Measurements from ENCODE around the gene NSUN6. TPM values are rescaled to one million over a fixed set of nuclear protein-coding genes. Genes with fewer than 3 reads are reported as not detected.

NSUN6 gene
- total RNA-seq, 6 experiments from 2014 or later: 3.7 to 6.0 (median 5.3) TPM

GRCh38 chr10:18687195-18687594, 35.8 kb upstream of the NSUN6 start:
- H3K4me1 Mint-ChIP-seq (ENCODE audit: low read depth): peaks cover 32% of the 10 kb centered on the region
- no peaks in the 10 kb centered on the region for H3K9me3 Mint-ChIP-seq
- no peak for DNase-seq
- H3K27me3 Mint-ChIP-seq (ENCODE audit: insufficient read depth): peaks cover 2% of the 10 kb centered on the region; the same call in 1 of the 2 replicates
- H3K27ac Mint-ChIP-seq: no peak overlapping the region
- H3K36me3 Mint-ChIP-seq (ENCODE audit: low read depth): peaks cover 12% of the 10 kb centered on the region
- no peak overlapping the region for H3K4me3 Mint-ChIP-seq
- TF ChIP-seq, protein P1, sequence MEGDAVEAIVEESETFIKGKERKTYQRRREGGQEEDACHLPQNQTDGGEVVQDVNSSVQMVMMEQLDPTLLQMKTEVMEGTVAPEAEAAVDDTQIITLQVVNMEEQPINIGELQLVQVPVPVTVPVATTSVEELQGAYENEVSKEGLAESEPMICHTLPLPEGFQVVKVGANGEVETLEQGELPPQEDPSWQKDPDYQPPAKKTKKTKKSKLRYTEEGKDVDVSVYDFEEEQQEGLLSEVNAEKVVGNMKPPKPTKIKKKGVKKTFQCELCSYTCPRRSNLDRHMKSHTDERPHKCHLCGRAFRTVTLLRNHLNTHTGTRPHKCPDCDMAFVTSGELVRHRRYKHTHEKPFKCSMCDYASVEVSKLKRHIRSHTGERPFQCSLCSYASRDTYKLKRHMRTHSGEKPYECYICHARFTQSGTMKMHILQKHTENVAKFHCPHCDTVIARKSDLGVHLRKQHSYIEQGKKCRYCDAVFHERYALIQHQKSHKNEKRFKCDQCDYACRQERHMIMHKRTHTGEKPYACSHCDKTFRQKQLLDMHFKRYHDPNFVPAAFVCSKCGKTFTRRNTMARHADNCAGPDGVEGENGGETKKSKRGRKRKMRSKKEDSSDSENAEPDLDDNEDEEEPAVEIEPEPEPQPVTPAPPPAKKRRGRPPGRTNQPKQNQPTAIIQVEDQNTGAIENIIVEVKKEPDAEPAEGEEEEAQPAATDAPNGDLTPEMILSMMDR (IDR thresholded peaks at IDR 0.05): no peak

DNA sequence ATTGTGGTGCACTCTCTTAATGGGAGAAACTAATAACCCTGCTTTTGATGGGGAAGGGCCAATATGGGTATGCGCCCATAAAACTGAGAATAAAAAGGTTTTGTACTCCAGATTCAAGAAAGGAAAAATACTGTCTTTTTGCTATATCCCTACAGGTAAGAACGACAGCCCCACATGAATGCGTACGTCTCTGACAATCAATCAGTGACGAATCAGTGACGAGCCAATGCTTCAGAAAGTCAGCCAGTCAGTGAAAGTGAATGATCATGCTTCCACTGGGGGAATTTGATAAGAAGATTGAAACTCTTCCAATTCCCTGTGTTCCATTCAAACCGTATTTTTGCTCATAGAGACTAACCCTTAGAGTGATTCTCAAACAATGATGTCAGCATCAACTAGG, 34.2 kb upstream of the NSUN6 start:
- Mint-ChIP-seq H3K4me3 (no peak overlapping the region), H3K4me1 (ENCODE audit: low read depth) (peaks cover 48% of the 10 kb centered on the region), H3K27me3 (ENCODE audit: insufficient read depth) (peaks cover 2% of the 10 kb centered on the region; the same call in 1 of the 2 replicates), H3K27ac (no peak overlapping the region), H3K9me3 (no peaks in the 10 kb centered on the region), H3K36me3 (ENCODE audit: low read depth) (peaks cover 12% of the 10 kb centered on the region)
- TF ChIP-seq, protein P1 (IDR thresholded peaks at IDR 0.05): no peak
- DNase-seq: no peak

DNA sequence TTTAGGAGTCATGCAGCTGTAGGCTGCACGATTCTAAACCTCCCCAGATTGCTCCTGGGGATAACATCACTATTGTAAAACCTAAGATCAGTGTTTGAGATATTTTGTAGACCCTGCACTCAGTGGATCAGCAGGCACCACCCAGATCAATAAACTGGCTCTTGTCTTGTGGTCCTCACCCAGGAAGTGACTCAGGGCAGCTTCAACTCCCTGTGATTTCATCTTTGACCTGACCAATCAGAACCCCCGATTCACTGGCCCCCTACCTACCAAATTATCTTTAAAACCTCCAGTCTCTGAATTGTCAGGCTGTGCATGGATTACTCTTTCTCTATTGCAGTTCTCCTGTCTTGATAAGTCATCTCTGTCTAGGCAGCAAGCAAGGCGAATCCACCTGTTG, 33.6 kb upstream of the NSUN6 start:
- TF ChIP-seq, protein P1 (IDR thresholded peaks at IDR 0.05): no peak
- H3K27me3 Mint-ChIP-seq (ENCODE audit: insufficient read depth): peaks cover 2% of the 10 kb centered on the region; the same call in 1 of the 2 replicates
- no peak for DNase-seq
- no peak overlapping the region for H3K4me3 Mint-ChIP-seq
- H3K27ac Mint-ChIP-seq: no peak overlapping the region
- peaks cover 12% of the 10 kb centered on the region for H3K36me3 Mint-ChIP-seq (ENCODE audit: low read depth)
- H3K4me1 Mint-ChIP-seq (ENCODE audit: low read depth): peaks cover 48% of the 10 kb centered on the region
- no peaks in the 10 kb centered on the region for H3K9me3 Mint-ChIP-seq

GRCh38 chr10:18684416-18684815, 33.0 kb upstream of the NSUN6 start:
- Mint-ChIP-seq H3K4me1 (ENCODE audit: low read depth) (peaks cover 48% of the 10 kb centered on the region), H3K27ac (no peak overlapping the region), H3K4me3 (no peak overlapping the region), H3K36me3 (ENCODE audit: low read depth) (peaks cover 12% of the 10 kb centered on the region), H3K9me3 (no peaks in the 10 kb centered on the region), H3K27me3 (ENCODE audit: insufficient read depth) (peaks cover 2% of the 10 kb centered on the region; the same call in 1 of the 2 replicates)
- TF ChIP-seq, protein P1 (IDR thresholded peaks at IDR 0.05): no peak
- DNase-seq: no peak

- H3K36me3 Mint-ChIP-seq (ENCODE audit: low read depth): peaks cover 12% of the 10 kb centered on the region
- peak overlapping the region; percentile 74 for H3K27ac Mint-ChIP-seq
- TF ChIP-seq, protein P1 (IDR thresholded peaks at IDR 0.05): no peak
- peak overlapping the region; percentile 79 for H3K4me3 Mint-ChIP-seq
- no peaks in the 10 kb centered on the region for H3K27me3 Mint-ChIP-seq (ENCODE audit: insufficient read depth)
- H3K9me3 Mint-ChIP-seq: no peaks in the 10 kb centered on the region
- peak; percentile 65 for DNase-seq
- peaks cover 48% of the 10 kb centered on the region for H3K4me1 Mint-ChIP-seq (ENCODE audit: low read depth)
Measured at GRCh38 chr10:18683427-18683826, 32.0 kb upstream of the NSUN6 start.

GRCh38 chr10:18681971-18682411, 30.6 kb upstream of the NSUN6 start:
- Mint-ChIP-seq H3K4me3 (peak overlapping the region; percentile 54), H3K36me3 (ENCODE audit: low read depth) (peaks cover 12% of the 10 kb centered on the region), H3K9me3 (no peaks in the 10 kb centered on the region), H3K27me3 (ENCODE audit: insufficient read depth) (no peaks in the 10 kb centered on the region), H3K27ac (peak overlapping the region; percentile 74), H3K4me1 (ENCODE audit: low read depth) (peaks cover 48% of the 10 kb centered on the region)
- TF ChIP-seq, protein P1 (IDR thresholded peaks at IDR 0.05): no peak
- DNase-seq: no peak

Data from HFFc6 (cell line).